ENCODE results near the gene ARL4D. TPM values are rescaled to one million over a fixed set of nuclear protein-coding genes. Genes with fewer than 3 reads are reported as not detected.
A peak's percentile ranks its signal among the peaks of the same experiment; 100 is the strongest.

Gene ARL4D
- 1 to 10 TPM; 1.2 to 2.6 (median 1.5) TPM for total RNA-seq
- 1 to 10 TPM; 2.1 to 3.9 TPM for polyA plus RNA-seq

GRCh38 chr17:43398724-43399595 is at the start of gene ARL4D:
Gene ARL4D (plus strand): TSS chr17:43398993. CDS start chr17:43399733, 740 bp downstream.
- 1 to 2% methylated on average over 61 to 64 of the region's 64 CpGs for WGBS, 2 donors
- DNase-seq (peak; percentile 76 to 94 (median 84)), ATAC-seq (peak; percentile 85 to 91 (median 90)), FAIRE-seq (no peak)
- Histone ChIP-seq H3K4me3 (peak within 1 kb of the TSS; percentile 51 to 66 (median 58)), H3K27me3 (no peaks in the 10 kb centered on the region), H3K36me3 (no peaks in the 10 kb centered on the region), H3K9me3 (no peaks in the 10 kb centered on the region), H3K4me1 (no peaks in the 10 kb centered on the region), H3K27ac (peak within 1 kb of the TSS; percentile 23 to 60 (median 35))
- TF ChIP-seq CTCF (IDR thresholded peaks at IDR 0.05): no peak
- intact Hi-C loops (cut with DNase I): loop anchor here in 1 of 3 donors (5.0 kb wide), 1 partner anchor 83 kb away; the partner anchor contains the start of gene DHX8

- DNase-seq (no peak), ATAC-seq (no peak), FAIRE-seq (no peak)
- H3K9me3 ChIP-seq: peaks cover 0 to 3% (median 0%) of the 10 kb centered on the region in 4 donors
- H3K4me3 ChIP-seq: no peak overlapping the region
- intact Hi-C loops (cut with DNase I): no loop called here
- peaks cover 0 to 18% (median 13%) of the 10 kb centered on the region in 3 donors for H3K4me1 ChIP-seq
- 90 to 94% methylated on average over 2 of the region's 2 CpGs for WGBS, 2 donors
- no peak overlapping the region for H3K27ac ChIP-seq
- H3K36me3 ChIP-seq: no peaks in the 10 kb centered on the region
- no peak for TF ChIP-seq CTCF (IDR thresholded peaks at IDR 0.05)
- no peaks in the 10 kb centered on the region for H3K27me3 ChIP-seq
Observed at GRCh38 chr17:43349142-43349541, 49.7 kb upstream of the ARL4D start.

GRCh38 chr17:43350888-43351361 is 47.9 kb upstream of the ARL4D start:
- FAIRE-seq (no peak), DNase-seq (no peak), ATAC-seq (no peak)
- Histone ChIP-seq H3K27ac (no peak overlapping the region), H3K4me3 (no peak overlapping the region), H3K27me3 (no peaks in the 10 kb centered on the region), H3K36me3 (no peaks in the 10 kb centered on the region), H3K4me1 (peaks cover 0 to 15% (median 13%) of the 10 kb centered on the region in 3 donors), H3K9me3 (peaks cover 0 to 3% (median 0%) of the 10 kb centered on the region in 4 donors)
- no peak for TF ChIP-seq CTCF (IDR thresholded peaks at IDR 0.05)
- intact Hi-C loops (cut with DNase I): no loop called here
- 90 to 92% methylated on average over 9 of the region's 9 CpGs for WGBS, 2 donors

- ATAC-seq (no peak), DNase-seq (no peak), FAIRE-seq (no peak)
- Histone ChIP-seq H3K27me3 (no peaks in the 10 kb centered on the region), H3K36me3 (no peaks in the 10 kb centered on the region), H3K4me1 (peaks cover 0 to 15% (median 13%) of the 10 kb centered on the region in 3 donors), H3K4me3 (no peak overlapping the region), H3K27ac (no peak overlapping the region), H3K9me3 (peaks cover 0 to 3% (median 0%) of the 10 kb centered on the region in 4 donors)
- 88 to 93% methylated on average over 8 of the region's 8 CpGs for WGBS, 2 donors
- TF ChIP-seq CTCF (IDR thresholded peaks at IDR 0.05): no peak
- intact Hi-C loops (cut with DNase I): no loop called here
Observed at GRCh38 chr17:43351691-43352090, 47.1 kb upstream of the ARL4D start.

All from pancreas (tissue), 10 donors.